WTC11 (cell line): ENCODE data around the gene INPP4B. TPM values are rescaled to one million over a fixed set of nuclear protein-coding genes. Genes with fewer than 3 reads are reported as not detected.

Experiments used
- ATAC-seq: fragments of 200-7000 bp; cut with Tn5 transposase; 2 replicates; pipeline ENCODE4 v1.10.0; 2021; ENCODE audit warnings: mild to moderate bottlenecking, moderate library complexity
- CTCF ChIA-PET: fragments of 300-600 bp; sonication (Branson Sonifier 250); formaldehyde crosslinking; loops from one replicate; lab custom pipeline; 2021; ENCODE audit warnings: antibody characterized with exemption; lab: Charles Lee
- POLR2A ChIA-PET: fragments of 350-600 bp; sonication (Branson Sonifier 250); formaldehyde crosslinking; loops from one replicate; lab custom pipeline; 2021; ENCODE audit warnings: antibody characterized with exemption; lab: Charles Lee
- DNase-seq: peaks from one replicate; pipeline ENCODE4 v3.0.0; 2021; ENCODE audit warnings: low spot score
- H3K27ac Mint-ChIP-seq: 2 replicates; pipeline ENCODE4 v1.8.0; 2021; ENCODE audit warnings: mixed read lengths
- H3K27me3 Mint-ChIP-seq: 2 replicates; pipeline ENCODE4 v1.8.0; 2021; ENCODE audit warnings: low read depth, mild to moderate bottlenecking, moderate library complexity, mixed read lengths
- H3K36me3 Mint-ChIP-seq: 2 replicates; pipeline ENCODE4 v1.8.0; 2021; ENCODE audit warnings: mixed read lengths
- H3K4me1 Mint-ChIP-seq: 2 replicates; pipeline ENCODE4 v1.8.0; 2022; ENCODE audit warnings: mixed read lengths
- H3K4me3 Mint-ChIP-seq: 2 replicates; pipeline ENCODE4 v1.8.0; 2021; ENCODE audit warnings: mild to moderate bottlenecking, moderate library complexity, mixed read lengths
- H3K9me3 Mint-ChIP-seq: 2 replicates; pipeline ENCODE4 v1.8.0; 2021; ENCODE audit warnings: mixed read lengths
- FOXK1 ChIP-seq: sonication (generic); formaldehyde crosslinking; IDR thresholded peaks from 2 replicates; pipeline ENCODE4 v1.8.0; 2022; ENCODE audit warnings: mild to moderate bottlenecking, moderate library complexity, missing genetic modification reagents
- NR1H2 ChIP-seq: sonication (generic); formaldehyde crosslinking; IDR thresholded peaks from 2 replicates; pipeline ENCODE4 v1.9.0; 2021; ENCODE audit warnings: mild to moderate bottlenecking, moderate library complexity, missing genetic modification reagents
- RORB ChIP-seq: fragments of 250-450 bp; sonication (Bioruptor Pico); IDR thresholded peaks from 2 replicates; pipeline ENCODE4 v1.9.0; 2021; ENCODE audit warnings: mild to moderate bottlenecking
- SMAD3 ChIP-seq: sonication (generic); formaldehyde crosslinking; IDR thresholded peaks from 2 replicates; pipeline ENCODE4 v1.8.0; 2022; ENCODE audit warnings: missing genetic modification reagents, mild to moderate bottlenecking, borderline replicate concordance
- ZBTB21 ChIP-seq: sonication (generic); formaldehyde crosslinking; IDR thresholded peaks from 2 replicates; pipeline ENCODE4 v1.8.1; 2023; ENCODE audit warnings: mild to moderate bottlenecking, missing genetic modification reagents, borderline replicate concordance
- ZNF423 ChIP-seq: fragments of 250-450 bp; sonication (Bioruptor Pico); IDR thresholded peaks from 2 replicates; pipeline ENCODE4 v2.1.2; 2022; ENCODE audit warnings: mild to moderate bottlenecking, moderate library complexity
- ZNF671 ChIP-seq: fragments of 250-450 bp; sonication (Bioruptor Pico); IDR thresholded peaks from 2 replicates; pipeline ENCODE4 v1.8.0; 2021; ENCODE audit warnings: mild to moderate bottlenecking
- total RNA-seq: library from RNA; stranded (reverse); gene quantifications from 3 replicates; pipeline ENCODE4 v1.2.3, GENCODE V29; 2021
- TF ChIP-seq, protein P1 (sequence below): sonication (generic); formaldehyde crosslinking; IDR thresholded peaks from 2 replicates; pipeline ENCODE4 v1.8.0; 2023; ENCODE audit warnings: missing genetic modification reagents
- TF ChIP-seq, protein P2 (sequence below): sonication (generic); formaldehyde crosslinking; IDR thresholded peaks from 2 replicates; pipeline ENCODE4 v1.8.0; 2022; ENCODE audit warnings: mild to moderate bottlenecking, missing genetic modification reagents
- TF ChIP-seq, protein P3 (sequence below): sonication (generic); formaldehyde crosslinking; IDR thresholded peaks from 2 replicates; pipeline ENCODE4 v1.8.1; 2023; ENCODE audit warnings: mild to moderate bottlenecking, missing genetic modification reagents
- TF ChIP-seq, protein P4 (sequence below): fragments of 250-450 bp; sonication (Bioruptor Pico); conservative IDR thresholded peaks from 2 replicates; pipeline ENCODE4 v1.9.0; 2021; ENCODE audit warnings: mild to moderate bottlenecking
- TF ChIP-seq, protein P5 (sequence below): sonication (generic); formaldehyde crosslinking; IDR thresholded peaks from 2 replicates; pipeline ENCODE4 v1.8.0; 2022; ENCODE audit warnings: mild to moderate bottlenecking, missing genetic modification reagents
- TF ChIP-seq, protein P6 (sequence below): fragments of 200-600 bp; IDR thresholded peaks from 2 replicates; pipeline ENCODE4 v1.8.0; 2022; ENCODE audit warnings: antibody characterized with exemption
- TF ChIP-seq, protein P7 (sequence below): sonication (generic); formaldehyde crosslinking; IDR thresholded peaks from 2 replicates; pipeline ENCODE4 v1.8.0; 2023; ENCODE audit warnings: mild to moderate bottlenecking, missing genetic modification reagents
- TF ChIP-seq, protein P8 (sequence below): fragments of 250-450 bp; sonication (Bioruptor Pico); IDR thresholded peaks from 2 replicates; pipeline ENCODE4 v1.9.0; 2021; ENCODE audit warnings: mild to moderate bottlenecking

Gene INPP4B
- total RNA-seq, 1 experiment from 2014 or later = 0.92 TPM

DNA sequence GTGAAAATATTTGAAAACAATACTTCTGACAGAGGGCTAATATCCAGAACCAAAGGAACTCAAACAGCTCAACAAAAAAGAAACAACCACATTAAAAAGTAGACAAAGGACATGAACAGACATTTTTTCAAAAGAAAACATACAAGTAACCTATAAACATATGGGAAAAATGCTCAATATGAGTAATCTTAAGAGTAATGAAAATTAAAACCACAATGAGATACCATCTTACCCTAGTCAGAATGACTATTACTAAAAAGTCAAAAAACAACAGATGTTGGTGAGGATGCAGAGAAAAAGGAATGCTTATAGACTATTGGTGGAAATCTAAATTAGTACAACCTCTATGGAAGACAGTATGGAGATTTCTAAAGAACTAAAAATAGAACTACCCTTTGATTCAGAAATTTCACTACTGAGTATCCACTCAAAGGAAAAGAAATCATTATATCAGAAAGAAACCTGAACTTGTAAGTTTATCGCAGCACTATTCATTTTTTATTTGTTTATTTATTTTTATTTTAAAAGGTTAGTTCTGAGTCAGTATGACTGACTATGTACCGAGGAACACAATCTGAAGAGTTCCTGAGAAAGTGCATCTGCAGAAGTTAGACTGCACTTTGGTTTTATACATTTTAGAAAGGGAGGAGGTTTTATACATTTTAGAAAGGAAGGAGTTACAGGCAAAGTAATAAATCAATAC is 231.3 kb downstream of the INPP4B start (continued):
- TF ChIP-seq, protein P1, sequence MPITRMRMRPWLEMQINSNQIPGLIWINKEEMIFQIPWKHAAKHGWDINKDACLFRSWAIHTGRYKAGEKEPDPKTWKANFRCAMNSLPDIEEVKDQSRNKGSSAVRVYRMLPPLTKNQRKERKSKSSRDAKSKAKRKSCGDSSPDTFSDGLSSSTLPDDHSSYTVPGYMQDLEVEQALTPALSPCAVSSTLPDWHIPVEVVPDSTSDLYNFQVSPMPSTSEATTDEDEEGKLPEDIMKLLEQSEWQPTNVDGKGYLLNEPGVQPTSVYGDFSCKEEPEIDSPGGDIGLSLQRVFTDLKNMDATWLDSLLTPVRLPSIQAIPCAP (CRISPR knock-in tag) = no peak
- no peak for TF ChIP-seq ZNF671 (CRISPR knock-in tag)

DNA sequence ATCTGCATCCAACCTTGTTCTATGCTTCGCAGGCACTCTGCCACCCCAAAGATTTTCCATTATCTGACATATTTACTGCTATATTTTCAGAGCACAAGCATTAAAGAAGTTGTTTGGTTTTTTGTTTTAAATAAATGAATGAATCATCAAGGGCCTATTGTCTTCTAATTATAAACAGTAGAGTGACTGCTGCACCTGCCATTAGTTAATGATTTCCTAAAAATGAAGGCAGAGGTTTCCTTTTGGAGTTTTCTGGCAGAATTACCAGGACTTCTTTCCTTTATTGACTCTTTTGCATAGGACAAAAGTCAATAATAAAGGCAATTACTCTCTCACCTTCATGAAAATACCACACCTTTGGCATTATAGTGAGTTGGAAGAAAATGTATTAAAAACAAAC is 238.1 kb downstream of the INPP4B start:
- ChIA-PET CTCF (no interaction called here), POLR2A (no interaction called here)
- no peak for DNase-seq
- TF ChIP-seq, protein P2, sequence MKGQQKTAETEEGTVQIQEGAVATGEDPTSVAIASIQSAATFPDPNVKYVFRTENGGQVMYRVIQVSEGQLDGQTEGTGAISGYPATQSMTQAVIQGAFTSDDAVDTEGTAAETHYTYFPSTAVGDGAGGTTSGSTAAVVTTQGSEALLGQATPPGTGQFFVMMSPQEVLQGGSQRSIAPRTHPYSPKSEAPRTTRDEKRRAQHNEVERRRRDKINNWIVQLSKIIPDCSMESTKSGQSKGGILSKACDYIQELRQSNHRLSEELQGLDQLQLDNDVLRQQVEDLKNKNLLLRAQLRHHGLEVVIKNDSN = no peak
- TF ChIP-seq FOXK1 (no peak), ZNF423 (CRISPR knock-in tag) (no peak), RORB (CRISPR knock-in tag) (no peak), SMAD3 (CRISPR knock-in tag) (no peak), NR1H2 (CRISPR knock-in tag) (no peak)
- TF ChIP-seq, protein P3, sequence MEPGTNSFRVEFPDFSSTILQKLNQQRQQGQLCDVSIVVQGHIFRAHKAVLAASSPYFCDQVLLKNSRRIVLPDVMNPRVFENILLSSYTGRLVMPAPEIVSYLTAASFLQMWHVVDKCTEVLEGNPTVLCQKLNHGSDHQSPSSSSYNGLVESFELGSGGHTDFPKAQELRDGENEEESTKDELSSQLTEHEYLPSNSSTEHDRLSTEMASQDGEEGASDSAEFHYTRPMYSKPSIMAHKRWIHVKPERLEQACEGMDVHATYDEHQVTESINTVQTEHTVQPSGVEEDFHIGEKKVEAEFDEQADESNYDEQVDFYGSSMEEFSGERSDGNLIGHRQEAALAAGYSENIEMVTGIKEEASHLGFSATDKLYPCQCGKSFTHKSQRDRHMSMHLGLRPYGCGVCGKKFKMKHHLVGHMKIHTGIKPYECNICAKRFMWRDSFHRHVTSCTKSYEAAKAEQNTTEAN (CRISPR knock-in tag) = no peak
- TF ChIP-seq, protein P4, sequence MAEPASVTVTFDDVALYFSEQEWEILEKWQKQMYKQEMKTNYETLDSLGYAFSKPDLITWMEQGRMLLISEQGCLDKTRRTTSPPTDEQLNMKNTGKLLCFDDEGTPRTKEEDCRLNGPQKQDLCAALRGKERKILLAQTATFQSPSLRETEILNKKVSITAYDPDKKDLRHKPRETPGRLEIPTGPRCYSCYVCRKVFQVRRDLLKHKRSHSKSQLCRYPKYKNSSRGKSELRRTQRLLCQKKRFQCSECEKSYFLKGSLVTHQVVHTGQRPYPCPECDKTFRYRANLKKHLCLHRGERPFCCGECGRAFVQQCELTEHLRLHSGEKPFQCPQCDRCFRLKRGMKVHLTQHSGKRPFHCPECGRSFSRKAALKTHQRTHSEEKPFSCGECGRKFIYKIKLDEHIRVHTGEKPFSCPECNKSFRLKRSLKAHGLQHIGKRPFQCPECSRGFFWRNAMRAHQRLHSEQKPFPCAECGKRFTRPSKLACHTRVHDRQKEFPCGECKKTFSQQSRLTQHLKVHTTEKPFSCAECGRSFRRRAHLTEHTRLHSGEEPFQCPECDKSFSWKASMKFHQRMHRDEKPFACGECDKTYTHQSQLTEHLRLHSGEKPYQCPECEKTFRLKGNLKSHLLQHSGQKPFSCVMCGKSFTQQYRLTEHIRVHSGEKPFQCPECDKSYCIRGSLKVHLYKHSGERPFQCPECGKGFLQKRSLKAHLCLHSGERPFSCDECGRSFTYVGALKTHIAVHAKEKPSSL (CRISPR knock-in tag) = no peak
- TF ChIP-seq, protein P5, sequence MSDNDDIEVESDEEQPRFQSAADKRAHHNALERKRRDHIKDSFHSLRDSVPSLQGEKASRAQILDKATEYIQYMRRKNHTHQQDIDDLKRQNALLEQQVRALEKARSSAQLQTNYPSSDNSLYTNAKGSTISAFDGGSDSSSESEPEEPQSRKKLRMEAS = no peak
- TF ChIP-seq, protein P6, sequence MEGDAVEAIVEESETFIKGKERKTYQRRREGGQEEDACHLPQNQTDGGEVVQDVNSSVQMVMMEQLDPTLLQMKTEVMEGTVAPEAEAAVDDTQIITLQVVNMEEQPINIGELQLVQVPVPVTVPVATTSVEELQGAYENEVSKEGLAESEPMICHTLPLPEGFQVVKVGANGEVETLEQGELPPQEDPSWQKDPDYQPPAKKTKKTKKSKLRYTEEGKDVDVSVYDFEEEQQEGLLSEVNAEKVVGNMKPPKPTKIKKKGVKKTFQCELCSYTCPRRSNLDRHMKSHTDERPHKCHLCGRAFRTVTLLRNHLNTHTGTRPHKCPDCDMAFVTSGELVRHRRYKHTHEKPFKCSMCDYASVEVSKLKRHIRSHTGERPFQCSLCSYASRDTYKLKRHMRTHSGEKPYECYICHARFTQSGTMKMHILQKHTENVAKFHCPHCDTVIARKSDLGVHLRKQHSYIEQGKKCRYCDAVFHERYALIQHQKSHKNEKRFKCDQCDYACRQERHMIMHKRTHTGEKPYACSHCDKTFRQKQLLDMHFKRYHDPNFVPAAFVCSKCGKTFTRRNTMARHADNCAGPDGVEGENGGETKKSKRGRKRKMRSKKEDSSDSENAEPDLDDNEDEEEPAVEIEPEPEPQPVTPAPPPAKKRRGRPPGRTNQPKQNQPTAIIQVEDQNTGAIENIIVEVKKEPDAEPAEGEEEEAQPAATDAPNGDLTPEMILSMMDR = no peak
- Mint-ChIP-seq H3K4me3 (no peak overlapping the region), H3K27ac (no peak overlapping the region), H3K4me1 (peaks cover 3% of the 10 kb centered on the region; the same call in 1 of the 2 replicates), H3K36me3 (peaks cover 8% of the 10 kb centered on the region), H3K9me3 (peaks cover 24% of the 10 kb centered on the region), H3K27me3 (no peaks in the 10 kb centered on the region)
- ATAC-seq = no peak

DNA sequence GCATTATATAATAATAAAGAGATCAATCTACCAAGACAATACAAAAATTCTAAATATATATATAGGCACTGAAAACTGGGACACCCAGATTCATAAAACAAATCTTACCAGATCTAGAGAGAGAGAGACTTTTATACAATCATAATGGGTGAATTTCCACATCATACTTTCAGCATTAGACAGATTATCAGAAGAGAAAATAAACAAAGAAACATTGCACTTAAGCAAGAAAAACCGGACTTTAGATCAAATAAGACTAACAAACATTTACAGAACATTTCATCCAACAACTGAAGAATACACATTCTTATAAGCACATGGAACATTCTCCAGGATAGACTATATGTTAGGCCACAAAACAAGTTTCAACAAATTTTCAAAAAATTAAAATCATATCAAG is 245.1 kb downstream of the INPP4B start:
- no peak overlapping the region for H3K27ac Mint-ChIP-seq
- H3K27me3 Mint-ChIP-seq = no peaks in the 10 kb centered on the region; the same call in 1 of the 2 replicates
- H3K36me3 Mint-ChIP-seq = peaks cover 15% of the 10 kb centered on the region
- ATAC-seq (no peak), DNase-seq (no peak)
- H3K9me3 Mint-ChIP-seq = peaks cover 35% of the 10 kb centered on the region
- H3K4me3 Mint-ChIP-seq = no peak overlapping the region
- ChIA-PET POLR2A (no interaction called here), CTCF (no interaction called here)
- no peaks in the 10 kb centered on the region for H3K4me1 Mint-ChIP-seq
- TF ChIP-seq, protein P7, sequence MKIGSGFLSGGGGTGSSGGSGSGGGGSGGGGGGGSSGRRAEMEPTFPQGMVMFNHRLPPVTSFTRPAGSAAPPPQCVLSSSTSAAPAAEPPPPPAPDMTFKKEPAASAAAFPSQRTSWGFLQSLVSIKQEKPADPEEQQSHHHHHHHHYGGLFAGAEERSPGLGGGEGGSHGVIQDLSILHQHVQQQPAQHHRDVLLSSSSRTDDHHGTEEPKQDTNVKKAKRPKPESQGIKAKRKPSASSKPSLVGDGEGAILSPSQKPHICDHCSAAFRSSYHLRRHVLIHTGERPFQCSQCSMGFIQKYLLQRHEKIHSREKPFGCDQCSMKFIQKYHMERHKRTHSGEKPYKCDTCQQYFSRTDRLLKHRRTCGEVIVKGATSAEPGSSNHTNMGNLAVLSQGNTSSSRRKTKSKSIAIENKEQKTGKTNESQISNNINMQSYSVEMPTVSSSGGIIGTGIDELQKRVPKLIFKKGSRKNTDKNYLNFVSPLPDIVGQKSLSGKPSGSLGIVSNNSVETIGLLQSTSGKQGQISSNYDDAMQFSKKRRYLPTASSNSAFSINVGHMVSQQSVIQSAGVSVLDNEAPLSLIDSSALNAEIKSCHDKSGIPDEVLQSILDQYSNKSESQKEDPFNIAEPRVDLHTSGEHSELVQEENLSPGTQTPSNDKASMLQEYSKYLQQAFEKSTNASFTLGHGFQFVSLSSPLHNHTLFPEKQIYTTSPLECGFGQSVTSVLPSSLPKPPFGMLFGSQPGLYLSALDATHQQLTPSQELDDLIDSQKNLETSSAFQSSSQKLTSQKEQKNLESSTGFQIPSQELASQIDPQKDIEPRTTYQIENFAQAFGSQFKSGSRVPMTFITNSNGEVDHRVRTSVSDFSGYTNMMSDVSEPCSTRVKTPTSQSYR (CRISPR knock-in tag) = no peak
- TF ChIP-seq, protein P5 = no peak
- TF ChIP-seq, protein P8, sequence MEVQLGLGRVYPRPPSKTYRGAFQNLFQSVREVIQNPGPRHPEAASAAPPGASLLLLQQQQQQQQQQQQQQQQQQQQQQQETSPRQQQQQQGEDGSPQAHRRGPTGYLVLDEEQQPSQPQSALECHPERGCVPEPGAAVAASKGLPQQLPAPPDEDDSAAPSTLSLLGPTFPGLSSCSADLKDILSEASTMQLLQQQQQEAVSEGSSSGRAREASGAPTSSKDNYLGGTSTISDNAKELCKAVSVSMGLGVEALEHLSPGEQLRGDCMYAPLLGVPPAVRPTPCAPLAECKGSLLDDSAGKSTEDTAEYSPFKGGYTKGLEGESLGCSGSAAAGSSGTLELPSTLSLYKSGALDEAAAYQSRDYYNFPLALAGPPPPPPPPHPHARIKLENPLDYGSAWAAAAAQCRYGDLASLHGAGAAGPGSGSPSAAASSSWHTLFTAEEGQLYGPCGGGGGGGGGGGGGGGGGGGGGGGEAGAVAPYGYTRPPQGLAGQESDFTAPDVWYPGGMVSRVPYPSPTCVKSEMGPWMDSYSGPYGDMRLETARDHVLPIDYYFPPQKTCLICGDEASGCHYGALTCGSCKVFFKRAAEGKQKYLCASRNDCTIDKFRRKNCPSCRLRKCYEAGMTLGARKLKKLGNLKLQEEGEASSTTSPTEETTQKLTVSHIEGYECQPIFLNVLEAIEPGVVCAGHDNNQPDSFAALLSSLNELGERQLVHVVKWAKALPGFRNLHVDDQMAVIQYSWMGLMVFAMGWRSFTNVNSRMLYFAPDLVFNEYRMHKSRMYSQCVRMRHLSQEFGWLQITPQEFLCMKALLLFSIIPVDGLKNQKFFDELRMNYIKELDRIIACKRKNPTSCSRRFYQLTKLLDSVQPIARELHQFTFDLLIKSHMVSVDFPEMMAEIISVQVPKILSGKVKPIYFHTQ (CRISPR knock-in tag) = no peak
- TF ChIP-seq ZBTB21 (CRISPR knock-in tag) = no peak
